Measurements from ENCODE around the gene REEP5.
A peak's percentile ranks its signal among the peaks of the same experiment; 100 is the strongest.
"Not testable (repeated sequence)": the region's sequence is repeated elsewhere in the genome, so short reads cannot be mapped to it uniquely, and the experiment has no call there.

Gene REEP5

GRCh38 chr5:112921833-112922817 lies at the start of gene REEP5:
Gene REEP5, minus strand, starts transcription at chr5:112922227. Its CDS starts 37 bp downstream, at chr5:112922190.
- DNase-seq: peak; percentile 70

- DNase-seq: no peak
Measured at GRCh38 chr5:112971276-112971675, 49.2 kb upstream of the REEP5 start.

- DNase-seq: no peak
Measured at GRCh38 chr5:112968411-112969106, 46.5 kb upstream of the REEP5 start.

- no peak for DNase-seq
Measured at GRCh38 chr5:112967520-112968083, 45.6 kb upstream of the REEP5 start.

- DNase-seq: no peak
Measured at GRCh38 chr5:112965733-112966306, 43.8 kb upstream of the REEP5 start.

- DNase-seq: not testable (repeated sequence)
Measured at GRCh38 chr5:112963374-112963733, 41.3 kb upstream of the REEP5 start.

- DNase-seq: no peak
Measured at GRCh38 chr5:112960863-112961504, 39.0 kb upstream of the REEP5 start.

GRCh38 chr5:112960315-112960714 lies 38.3 kb upstream of the REEP5 start:
- DNase-seq: no peak

- peak; percentile 66 for DNase-seq
Measured at GRCh38 chr5:112959872-112960271, 37.8 kb upstream of the REEP5 start.

- peak; percentile 95 for DNase-seq
Measured at GRCh38 chr5:112958093-112959088, 36.4 kb upstream of the REEP5 start.

GRCh38 chr5:112957036-112957808 lies 35.2 kb upstream of the REEP5 start:
- DNase-seq: no peak

GRCh38 chr5:112956606-112957005 lies 34.6 kb upstream of the REEP5 start:
- no peak for DNase-seq

- no peak for DNase-seq
Measured at GRCh38 chr5:112951124-112951702, 29.2 kb upstream of the REEP5 start.

- DNase-seq: no peak
Measured at GRCh38 chr5:112948458-112948857, 26.4 kb upstream of the REEP5 start.

- no peak for DNase-seq
Measured at GRCh38 chr5:112940670-112941069, 18.6 kb upstream of the REEP5 start.

GRCh38 chr5:112938286-112938685 lies 16.3 kb upstream of the REEP5 start:
- DNase-seq: no peak

GRCh38 chr5:112935675-112936074 lies 13.6 kb upstream of the REEP5 start:
- DNase-seq: no peak

- no peak for DNase-seq
Measured at GRCh38 chr5:112934366-112934663, 12.3 kb upstream of the REEP5 start.

- DNase-seq: peak; percentile 72
Measured at GRCh38 chr5:112933651-112934365, 11.8 kb upstream of the REEP5 start.

GRCh38 chr5:112933105-112933504 lies 11.1 kb upstream of the REEP5 start:
- no peak for DNase-seq
